CD4-positive, alpha-beta T cell (primary cell): ENCODE data around the gene MS4A15. TPM values are rescaled to one million over a fixed set of nuclear protein-coding genes. Genes with fewer than 3 reads are reported as not detected.

Experiments used
- ATAC-seq: fragments of 200-7000 bp; cut with Tn5 transposase; one replicate; pipeline ENCODE4 v1.10.0; 2022; ENCODE audit warnings: mild to moderate bottlenecking; ENCODE audit not compliant: poor library complexity
- CTCF ChIA-PET: fragments of 350-600 bp; sonication (Branson Sonifier 250); formaldehyde crosslinking; loops from one replicate; lab custom pipeline; 2021; ENCODE audit warnings: antibody characterized with exemption, inconsistent platforms; lab: Charles Lee
- POLR2A ChIA-PET: fragments of 350-600 bp; sonication (Branson Sonifier 250); formaldehyde crosslinking; loops from one replicate; lab custom pipeline; 2021; ENCODE audit warnings: antibody characterized with exemption, inconsistent platforms; lab: Charles Lee
- DNase-seq, 14 experiments: peaks; one replicate each; pipeline ENCODE4 v3.0.0-alpha.2; 2013 to 2020; ENCODE audit warnings: mixed read lengths in 2 of 14
- H3K27ac ChIP-seq, 2 donors: one replicate each; pipeline versions ENCODE4 v1.5.1 to v1.7.0; 2013; ENCODE audit warnings: low read length in 2 of 2, low read depth in 1 of 2, mild to moderate bottlenecking in 1 of 2
- H3K27me3 ChIP-seq, 2 experiments: 1 replicate in 1 of 2; 2 replicates in 1 of 2; pipeline versions ENCODE4 v1.6.1 to v1.7.0; 2013; ENCODE audit warnings: low read length in 2 of 2, control low read depth in 1 of 2, mild to moderate bottlenecking in 1 of 2, moderate library complexity in 1 of 2; ENCODE audit not compliant: insufficient read depth in 2 of 2, control insufficient read depth in 1 of 2
- H3K36me3 ChIP-seq: one replicate; pipeline ENCODE4 v1.6.1; 2013; ENCODE audit warnings: low read length, control low read depth; ENCODE audit not compliant: insufficient read depth
- H3K4me1 ChIP-seq: one replicate; pipeline ENCODE4 v1.6.1; 2013; ENCODE audit warnings: low read length, control low read depth; ENCODE audit not compliant: insufficient read depth
- H3K4me3 ChIP-seq: one replicate; pipeline ENCODE4 v1.5.1; 2013; ENCODE audit warnings: mild to moderate bottlenecking, low read length, moderate library complexity
- H3K9me3 ChIP-seq, 2 experiments: 1 replicate in 1 of 2; 2 replicates in 1 of 2; pipeline versions ENCODE4 v1.6.1 to v1.7.0; 2013; ENCODE audit warnings: low read length in 2 of 2, mild to moderate bottlenecking in 2 of 2, control low read depth in 1 of 2, moderate library complexity in 1 of 2; ENCODE audit not compliant: control insufficient read depth in 1 of 2, insufficient read depth in 1 of 2
- H3K27ac Mint-ChIP-seq: one replicate; pipeline ENCODE4 v1.8.0; 2020; ENCODE audit warnings: mixed read lengths
- H3K27me3 Mint-ChIP-seq: one replicate; pipeline ENCODE4 v1.8.0; 2021; ENCODE audit warnings: mixed read lengths
- H3K36me3 Mint-ChIP-seq: one replicate; pipeline ENCODE4 v1.8.0; 2021; ENCODE audit warnings: low read depth, mixed read lengths
- H3K4me1 Mint-ChIP-seq: one replicate; pipeline ENCODE4 v1.8.0; 2021; ENCODE audit warnings: low read depth, mixed read lengths
- H3K4me3 Mint-ChIP-seq: one replicate; pipeline ENCODE4 v1.8.0; 2020; ENCODE audit warnings: mild to moderate bottlenecking, mixed read lengths
- H3K9me3 Mint-ChIP-seq: one replicate; pipeline ENCODE4 v1.8.0; 2020; ENCODE audit warnings: mixed read lengths
- CTCF ChIP-seq: fragments of 200-600 bp; IDR thresholded peaks from one replicate; pipeline ENCODE4 v1.8.0; 2022; ENCODE audit warnings: antibody characterized with exemption, mild to moderate bottlenecking
- intact Hi-C, 2 experiments: fragments of 100-400 bp; cut with DNase I in 1 of 2; cut with micrococcal nuclease in 1 of 2; formaldehyde crosslinking; loops; one replicate each; pipeline versions ENCODE4 v1.15.1 to v1.9.0; 2023 to 2025; cut with DNase I, micrococcal nuclease
- total RNA-seq, 174 experiments: library from RNA in 2 of 174; stranded (reverse) in 2 of 174; gene quantifications; one replicate each; pipeline ENCODE4 v1.2.3 and lab custom pipeline; 2021 to 2026

Gene MS4A15
- total RNA-seq, 2 experiments from 2014 or later, result not detected

- no peak for DNase-seq
These were observed 25.9 kb downstream of the MS4A15 start for GRCh38 chr11:60782393-60783140.

GRCh38 chr11:60783141-60783484 is 26.4 kb downstream of the MS4A15 start:
- Histone ChIP-seq H3K4me3 (no peak overlapping the region), H3K27ac (no peak overlapping the region), H3K36me3 (no peaks in the 10 kb centered on the region), H3K27me3 (no peaks in the 10 kb centered on the region), H3K9me3 (no peaks in the 10 kb centered on the region), H3K4me1 (no peaks in the 10 kb centered on the region)
- Mint-ChIP-seq H3K9me3 (no peaks in the 10 kb centered on the region), H3K4me1 (no peaks in the 10 kb centered on the region), H3K4me3 (no peak overlapping the region), H3K27me3 (no peaks in the 10 kb centered on the region), H3K27ac (no peak overlapping the region), H3K36me3 (no peaks in the 10 kb centered on the region)
- POLR2A ChIA-PET, result no interaction called here
- intact Hi-C loops, result no loop called here
- ATAC-seq (no peak), DNase-seq (no peak)
- CTCF ChIA-PET, result no interaction called here
- no peak for TF ChIP-seq CTCF

More at GRCh38 chr11:60782393-60783140, 25.9 kb downstream of the MS4A15 start:
- ChIA-PET POLR2A (no interaction called here), CTCF (no interaction called here)
- intact Hi-C loops, result no loop called here
- no peak for ATAC-seq
- H3K27me3 ChIP-seq, result no peaks in the 10 kb centered on the region
- TF ChIP-seq CTCF, result no peak
- Mint-ChIP-seq H3K36me3 (no peaks in the 10 kb centered on the region), H3K4me3 (no peak overlapping the region), H3K27ac (no peak overlapping the region), H3K9me3 (no peaks in the 10 kb centered on the region), H3K27me3 (no peaks in the 10 kb centered on the region), H3K4me1 (no peaks in the 10 kb centered on the region)
- H3K4me1 ChIP-seq, result no peaks in the 10 kb centered on the region
- H3K9me3 ChIP-seq, result no peaks in the 10 kb centered on the region
- no peak overlapping the region for H3K4me3 ChIP-seq
- no peak overlapping the region for H3K27ac ChIP-seq
- H3K36me3 ChIP-seq, result no peaks in the 10 kb centered on the region

GRCh38 chr11:60783911-60784310 is 27.2 kb downstream of the MS4A15 start:
- no peaks in the 10 kb centered on the region for H3K9me3 ChIP-seq
- no peak for DNase-seq
- no peaks in the 10 kb centered on the region for H3K4me1 Mint-ChIP-seq
- POLR2A ChIA-PET, result no interaction called here
- H3K27ac ChIP-seq, result no peak overlapping the region
- no peaks in the 10 kb centered on the region for H3K36me3 Mint-ChIP-seq
- H3K36me3 ChIP-seq, result no peaks in the 10 kb centered on the region
- ATAC-seq, result no peak
- H3K27me3 ChIP-seq, result no peaks in the 10 kb centered on the region
- H3K27ac Mint-ChIP-seq, result no peak overlapping the region
- CTCF ChIA-PET, result interaction anchor here (1.6 kb wide), 1 partner anchor 9 kb away, joined by 6 read pairs; no protein-coding TSS in a partner anchor
- no peaks in the 10 kb centered on the region for H3K27me3 Mint-ChIP-seq
- no peak overlapping the region for H3K4me3 Mint-ChIP-seq
- H3K4me1 ChIP-seq, result no peaks in the 10 kb centered on the region
- H3K4me3 ChIP-seq, result no peak overlapping the region
- intact Hi-C loops, result no loop called here
- no peak for TF ChIP-seq CTCF
- no peaks in the 10 kb centered on the region for H3K9me3 Mint-ChIP-seq
